GM21423 (cell line): ENCODE data around the gene GATC.
"Not testable (repeated sequence)": the region's sequence is repeated elsewhere in the genome, so short reads cannot be mapped to it uniquely, and the experiment has no call there.

Experiments used
- ATAC-seq: cut with Tn5 transposase; IDR thresholded peaks from one replicate; pipeline ENCODE4 v1.9.1; 2021; ENCODE audit warnings: mild to moderate bottlenecking, moderate library complexity; ENCODE audit not compliant: unreplicated experiment

GATC gene

DNA sequence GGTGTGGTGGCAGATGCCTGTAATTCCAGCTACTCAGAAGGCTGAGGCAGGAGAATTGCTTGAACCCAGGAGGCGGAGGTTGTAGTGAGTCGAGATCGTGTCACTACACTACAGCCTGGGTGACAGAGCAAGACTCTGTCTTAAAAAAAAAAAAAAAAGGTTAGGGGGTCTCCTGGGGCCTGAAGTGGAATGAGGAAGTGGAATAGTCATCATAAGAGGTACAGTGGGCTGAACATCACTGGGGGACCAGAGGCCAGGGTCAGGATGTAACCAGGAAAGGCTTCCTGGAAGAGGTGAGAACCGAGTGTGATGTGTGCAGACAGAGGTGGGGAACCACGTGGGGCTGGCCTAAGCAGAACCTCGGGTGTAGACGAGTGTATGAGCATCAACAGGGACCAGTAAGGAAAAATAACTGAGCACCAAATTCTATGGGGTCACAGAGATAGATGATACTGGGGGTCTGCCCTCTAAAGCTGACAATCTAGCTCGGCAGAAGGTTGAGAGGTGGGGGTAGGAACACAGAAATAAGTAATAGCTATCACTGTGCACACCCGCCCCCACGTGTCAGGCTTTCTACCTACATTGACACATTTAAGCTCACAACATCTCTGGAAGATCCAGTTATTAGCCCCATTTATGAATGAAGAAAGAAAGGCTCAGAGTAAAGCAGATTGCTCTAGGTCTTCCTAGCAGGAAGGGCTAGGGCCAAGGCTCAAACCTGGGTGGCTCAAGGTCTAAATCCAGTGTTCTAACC, 13.3 kb upstream of the GATC start:
- no peak for ATAC-seq

GRCh38 chr12:120437735-120438494, 8.3 kb upstream of the GATC start, which contains the start of gene COX6A1:
Gene COX6A1, plus strand, starts transcription at chr12:120438113. Its CDS starts 14 bp downstream, at chr12:120438127.
- ATAC-seq = peak; percentile 97

DNA sequence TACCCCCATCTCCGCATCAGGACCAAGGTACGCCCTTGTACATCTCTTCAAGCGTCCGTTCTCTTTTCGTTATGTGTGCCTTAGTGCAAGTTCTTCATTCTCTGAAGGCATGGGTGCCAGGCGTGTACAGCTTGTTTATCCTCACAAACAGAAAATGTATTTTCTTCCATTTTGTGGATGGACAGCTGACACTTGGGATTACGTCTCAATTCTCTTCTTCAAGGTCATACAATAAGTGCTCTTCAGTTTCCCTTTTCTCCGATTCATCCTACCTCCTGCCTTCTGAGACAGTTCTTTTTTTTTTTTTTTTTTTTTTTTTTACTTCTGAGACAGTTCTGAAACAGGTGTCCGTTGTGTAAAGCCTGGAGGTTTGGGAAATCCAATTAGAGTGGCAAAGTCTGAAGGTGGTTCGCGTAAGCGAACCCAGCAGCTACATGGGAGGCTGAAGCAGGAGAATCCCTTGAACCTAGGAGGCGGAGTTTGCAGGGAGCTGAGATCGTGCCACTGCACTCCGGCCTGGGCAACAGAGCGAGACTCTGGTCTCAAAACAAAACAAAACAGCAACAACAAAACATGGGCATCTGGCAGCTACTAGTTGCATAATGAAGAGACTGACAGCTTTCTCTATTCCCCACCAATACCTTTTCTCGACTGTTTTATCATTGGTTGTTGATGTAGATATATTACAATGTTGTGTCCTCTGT, 7.6 kb upstream of the GATC start:
- ATAC-seq = peak; percentile 4

GRCh38 chr12:120439646-120440247, 6.5 kb upstream of the GATC start:
- ATAC-seq = no peak

GRCh38 chr12:120444676-120445075, 1.6 kb upstream of the GATC start:
- ATAC-seq = no peak

GRCh38 chr12:120446844-120447178, 567 bp downstream of the GATC start:
- ATAC-seq = not testable (repeated sequence)

GRCh38 chr12:120447992-120448391, 1.7 kb downstream of the GATC start:
- no peak for ATAC-seq

GRCh38 chr12:120452524-120452923, 6.3 kb downstream of the GATC start:
- not testable (repeated sequence) for ATAC-seq

DNA sequence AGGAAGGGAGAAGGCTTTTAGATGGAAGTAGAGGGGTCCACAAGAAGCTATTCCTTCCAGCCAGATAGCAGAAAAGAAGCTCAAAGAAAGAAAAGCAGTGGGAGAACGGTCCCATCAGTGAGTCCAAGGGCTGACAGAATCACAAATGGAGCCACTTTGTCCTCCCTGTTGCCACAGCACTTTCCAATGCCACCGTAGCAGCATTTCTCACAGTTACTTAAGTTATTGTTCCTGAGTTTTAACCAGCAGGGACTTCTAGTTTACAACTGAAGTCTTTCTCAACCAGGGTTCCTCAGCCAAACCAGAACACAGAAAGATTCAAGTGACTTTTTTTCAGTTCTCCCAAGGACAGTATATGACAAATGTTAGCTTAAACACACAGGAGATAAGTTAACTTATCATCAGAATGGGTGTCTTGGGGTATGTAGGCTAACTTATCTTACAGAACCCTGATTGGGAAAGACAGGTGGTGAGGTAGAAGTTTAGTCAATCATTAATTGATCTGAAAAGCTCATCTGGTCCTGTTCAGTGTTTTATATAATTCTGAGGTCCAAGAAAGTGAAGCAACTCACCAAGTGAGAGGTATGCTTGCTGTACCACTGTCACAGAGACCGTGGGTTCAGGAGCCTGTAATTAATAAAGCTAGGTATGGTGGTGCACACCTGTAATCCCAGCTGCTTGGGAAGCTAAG, 7.0 kb downstream of the GATC start:
- no peak for ATAC-seq

DNA sequence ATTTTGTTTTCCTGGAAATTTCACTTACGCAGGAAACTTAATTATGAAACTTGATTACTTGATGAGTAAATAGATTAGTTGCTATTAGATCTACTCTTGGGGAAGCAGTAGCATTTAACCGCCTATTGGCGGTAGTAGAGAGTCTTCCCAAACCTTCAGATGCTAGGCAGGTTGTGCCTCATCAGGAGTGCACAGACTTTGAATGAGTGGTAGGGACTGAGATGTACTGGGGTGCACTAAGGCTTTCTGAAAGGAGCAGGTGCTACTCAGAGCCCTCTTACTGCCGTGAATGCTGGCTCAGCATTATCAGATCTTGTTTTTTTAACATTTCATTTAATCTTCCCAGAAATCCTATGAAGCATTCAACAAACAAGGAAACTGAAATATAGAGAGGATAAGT, 7.7 kb downstream of the GATC start:
- ATAC-seq = no peak

DNA sequence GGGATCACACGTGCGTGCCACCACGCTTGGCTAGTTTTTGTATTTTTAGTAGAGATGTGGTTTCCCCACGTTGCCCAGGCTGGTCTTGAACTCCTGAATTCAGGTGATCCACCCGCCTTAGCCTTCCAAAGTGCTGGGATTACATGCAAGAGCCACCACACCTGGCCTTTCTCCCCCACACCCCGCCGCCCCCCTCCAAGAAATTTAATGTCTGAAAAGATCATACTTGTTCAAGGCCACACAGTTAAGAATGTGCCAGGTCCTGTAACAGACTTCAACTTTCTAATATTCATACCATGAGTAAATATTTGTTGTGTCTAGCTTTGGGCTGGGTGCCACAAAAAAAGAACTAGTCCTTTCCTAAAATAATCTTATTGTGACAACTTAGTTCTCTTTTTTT, 9.1 kb downstream of the GATC start:
- ATAC-seq = no peak

DNA sequence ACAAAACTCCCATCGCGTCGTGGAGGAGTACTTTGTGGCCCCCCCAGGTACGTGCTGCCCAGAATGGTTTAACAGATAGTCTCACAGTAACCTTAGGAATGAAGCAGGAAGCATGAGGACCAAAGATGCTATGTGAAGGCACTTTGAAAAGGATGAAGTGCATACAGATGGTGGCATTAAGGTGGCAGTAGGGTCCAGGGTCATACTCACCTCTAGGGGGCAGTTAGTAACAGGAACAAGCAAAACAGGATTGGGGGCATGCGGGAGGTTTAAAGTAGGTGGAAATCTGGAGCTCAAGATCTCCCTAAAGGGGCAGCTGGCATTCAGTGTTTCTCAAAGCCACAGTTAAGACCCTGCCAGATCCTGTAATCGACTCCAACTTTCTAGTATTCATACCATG, 10.9 kb downstream of the GATC start:
- no peak for ATAC-seq

DNA sequence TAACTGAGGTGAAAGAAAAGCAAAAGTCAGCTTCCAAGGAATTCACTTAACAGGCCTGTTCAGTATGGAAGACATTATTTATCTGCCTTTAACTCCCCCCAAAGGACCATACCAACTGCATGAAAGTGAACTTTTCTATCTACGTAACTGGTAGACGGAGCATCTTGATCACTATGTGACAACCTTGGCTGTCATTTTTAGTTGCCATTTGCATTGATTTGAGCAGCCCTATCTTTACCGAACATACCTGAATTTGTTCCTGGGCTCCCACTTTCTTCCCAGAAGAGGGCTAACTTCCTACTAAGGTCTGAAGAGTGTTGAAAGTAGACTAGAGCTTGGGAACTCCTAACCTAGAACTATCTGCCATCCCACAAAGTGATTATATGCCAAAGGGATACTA, 13.9 kb downstream of the GATC start:
- no peak for ATAC-seq

GRCh38 chr12:120462099-120462640, 15.9 kb downstream of the GATC start:
- no peak for ATAC-seq

- no peak for ATAC-seq
Measured at GRCh38 chr12:120463712-120464111, 17.5 kb downstream of the GATC start.

GRCh38 chr12:120465756-120466155, 19.5 kb downstream of the GATC start:
- ATAC-seq = no peak

- ATAC-seq = no peak
Measured at GRCh38 chr12:120466560-120467315, 20.5 kb downstream of the GATC start.

- ATAC-seq = no peak
Measured at GRCh38 chr12:120467439-120467838, 21.2 kb downstream of the GATC start.

DNA sequence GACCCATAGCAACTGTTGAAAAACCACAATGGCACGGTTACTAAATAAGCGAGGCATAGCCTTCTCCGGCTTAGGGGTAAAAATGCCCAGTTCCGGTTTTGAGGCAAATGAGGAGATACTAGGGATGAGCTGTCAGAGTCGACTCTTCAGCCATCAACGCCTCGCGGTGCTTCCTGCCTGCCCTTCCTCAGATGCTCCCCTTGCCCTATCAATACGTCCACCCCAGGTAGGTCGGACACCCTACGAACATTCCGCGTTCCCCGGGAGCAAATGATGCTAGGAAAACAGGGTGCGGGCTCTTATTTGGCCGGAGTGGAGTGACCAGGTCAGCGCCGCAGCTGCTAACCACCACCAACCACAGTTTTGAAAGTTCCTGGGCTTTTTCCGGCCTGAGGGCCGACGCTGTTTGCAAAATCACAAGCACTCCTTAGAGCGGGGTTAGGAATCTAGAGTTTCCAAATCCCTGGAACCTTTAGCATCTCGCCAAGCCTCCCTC, 22.1 kb downstream of the GATC start:
- ATAC-seq = no peak
